Erythroblast (primary cell): ENCODE measurements around the gene IL1RAPL1.

Experiments used
- GATA1 ChIP-seq: IDR thresholded peaks from 2 replicates; pipeline ENCODE4 v1.6.1; 2011; ENCODE audit warnings: low read depth, mild to moderate bottlenecking, control low read depth, low read length, moderate library complexity
- POLR2A ChIP-seq: IDR thresholded peaks from 2 replicates; pipeline ENCODE4 v1.6.1; 2011; ENCODE audit warnings: mild to moderate bottlenecking, low read length

DNA sequence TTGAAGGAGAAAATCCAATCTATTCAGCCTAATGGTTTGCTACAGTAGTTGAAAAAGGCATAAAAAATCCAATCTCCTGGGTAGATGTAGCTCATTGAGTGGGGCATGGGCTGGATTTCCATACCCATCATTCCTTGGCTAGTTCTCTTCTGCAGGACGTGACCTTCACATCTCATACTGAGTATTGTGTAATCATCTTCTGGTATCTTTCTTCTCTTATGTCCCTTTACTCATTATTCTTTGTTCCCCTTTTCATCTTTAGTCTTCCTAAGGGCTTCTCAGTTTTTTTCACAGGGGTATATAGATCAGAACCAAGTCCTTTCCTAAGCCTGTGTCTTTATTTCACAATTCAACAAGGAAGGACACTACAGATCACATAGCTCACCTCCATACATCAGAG lies 900.5 kb downstream of the IL1RAPL1 start:
- TF ChIP-seq POLR2A = no peak
- TF ChIP-seq GATA1 = no peak
